Regular cardiac myocyte (primary cell): ENCODE data around the gene TMCO5A. TPM values are rescaled to one million over a fixed set of nuclear protein-coding genes. Genes with fewer than 3 reads are reported as not detected.

Source experiments
- total RNA-seq: library from RNA; depleted of rRNA; stranded (reverse); fragments of >200 nt; gene quantifications from 2 replicates; pipeline ENCODE4 v1.2.3, GENCODE V29; 2014

TMCO5A gene
- not detected in 2 replicates for total RNA-seq

DNA sequence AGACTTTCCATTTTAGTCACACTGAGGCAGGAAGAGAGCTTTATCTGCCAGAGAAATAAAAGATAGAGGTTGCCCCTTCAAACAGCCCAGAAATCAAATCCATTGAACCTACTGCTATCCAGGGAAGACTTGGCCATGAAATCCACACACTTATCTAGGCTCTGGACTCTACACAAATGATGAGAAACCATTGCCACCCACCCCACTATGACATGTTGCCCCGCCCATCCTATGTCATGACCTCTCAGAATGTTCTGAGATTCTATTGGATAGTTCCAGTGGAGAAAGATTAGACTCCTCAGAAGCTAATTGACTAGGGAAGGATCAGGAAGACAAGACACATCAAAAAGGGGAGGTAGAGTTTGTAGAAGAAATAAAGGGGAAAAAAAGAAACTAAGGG, at the start of gene TMCO5A:
Gene TMCO5A (plus strand): TSS at position 301 of the 400 bp plus-strand sequence. CDS start 1,684 bp downstream, outside the sequence.

